DOHH2 (cell line): Measurements from ENCODE around the gene TMEM255B.

ENCODE experiments used
- H3F3A ChIP-seq: fragments of 200-600 bp; sonication (generic), shearing (Covaris generic); 2 replicates; pipeline ENCODE4 v1.6.0; 2016; ENCODE audit warnings: antibody characterized with exemption, mild to moderate bottlenecking; ENCODE audit not compliant: control insufficient read depth, insufficient read depth
- H3K27ac ChIP-seq: fragments of 200-600 bp; sonication (generic); 2 replicates; pipeline ENCODE4 v1.5.1; 2014; ENCODE audit warnings: low read depth, mild to moderate bottlenecking, low read length, moderate library complexity
- H3K27me3 ChIP-seq: fragments of 200-600 bp; sonication (generic); 2 replicates; pipeline ENCODE4 v1.6.1; 2014; ENCODE audit warnings: mild to moderate bottlenecking, low read length, mixed read lengths; ENCODE audit not compliant: control insufficient read depth
- H3K36me3 ChIP-seq: fragments of 200-600 bp; sonication (generic); 2 replicates; pipeline ENCODE4 v1.6.1; 2014; ENCODE audit warnings: mild to moderate bottlenecking, low read length, moderate library complexity, mixed read lengths; ENCODE audit not compliant: control insufficient read depth
- H3K4me1 ChIP-seq: fragments of 200-600 bp; sonication (generic); 2 replicates; pipeline ENCODE4 v1.6.1; 2014; ENCODE audit warnings: mild to moderate bottlenecking, low read length, mixed read lengths; ENCODE audit not compliant: control insufficient read depth
- H3K4me2 ChIP-seq: fragments of 200-600 bp; sonication (generic); 2 replicates; pipeline ENCODE4 v1.6.0; 2014; ENCODE audit warnings: mild to moderate bottlenecking, low read length, moderate library complexity
- H3K4me3 ChIP-seq: fragments of 200-600 bp; sonication (generic); 2 replicates; pipeline ENCODE4 v1.5.1; 2014; ENCODE audit warnings: mild to moderate bottlenecking, low read length, mixed read lengths
- H3K79me2 ChIP-seq: fragments of 200-600 bp; sonication (generic); 2 replicates; pipeline ENCODE4 v1.6.1; 2014; ENCODE audit warnings: mild to moderate bottlenecking, low read length, mixed read lengths; ENCODE audit not compliant: control insufficient read depth
- H3K9me2 ChIP-seq: fragments of 200-600 bp; sonication (generic); replicated peaks from 2 replicates; pipeline ENCODE4 v1.6.1; 2014; ENCODE audit warnings: mild to moderate bottlenecking, low read length, mixed read lengths; ENCODE audit not compliant: control insufficient read depth
- H3K9me3 ChIP-seq: fragments of 200-600 bp; sonication (generic); 2 replicates; pipeline ENCODE4 v1.6.1; 2014; ENCODE audit warnings: antibody characterized with exemption, low read length, mixed read lengths; ENCODE audit not compliant: control insufficient read depth, insufficient read depth
- H4K20me1 ChIP-seq: fragments of 200-600 bp; sonication (generic); 2 replicates; pipeline ENCODE4 v1.6.0; 2014; ENCODE audit warnings: low read depth, mild to moderate bottlenecking, antibody characterized with exemption, low read length, moderate library complexity; ENCODE audit not compliant: control insufficient read depth, insufficient read depth
- EZH2phosphoT487 ChIP-seq: fragments of 200-600 bp; sonication (generic); IDR thresholded peaks from 2 replicates; pipeline ENCODE4 v1.6.1; 2017; ENCODE audit warnings: borderline replicate concordance, mild to moderate bottlenecking, antibody characterized with exemption, low read length, moderate library complexity, mixed read lengths
- TF ChIP-seq, protein P1 (sequence below): fragments of 200-600 bp; sonication (generic); IDR thresholded peaks from one replicate; pipeline ENCODE4 v1.5.1; 2014; ENCODE audit warnings: antibody characterized with exemption, mild to moderate bottlenecking, low read depth, low read length; ENCODE audit not compliant: poor library complexity, severe bottlenecking

The TMEM255B gene

GRCh38 chr13:113732961-113733950, 25.8 kb upstream of the TMEM255B start:
- Histone ChIP-seq H3K4me1 (no peaks in the 10 kb centered on the region), H3K79me2 (no peaks in the 10 kb centered on the region), H3K36me3 (no peaks in the 10 kb centered on the region), H4K20me1 (no peaks in the 10 kb centered on the region), H3K9me3 (peaks cover 46% of the 10 kb centered on the region; the same call in 1 of the 2 replicates), H3K27me3 (no peaks in the 10 kb centered on the region), H3K9me2 (no peaks in the 10 kb centered on the region), H3K27ac (no peak overlapping the region), H3F3A (0 out of 2 replicates have a peak, but pooled peaks cover 10% of the 10 kb centered on the region), H3K4me3 (no peak overlapping the region), H3K4me2 (no peak overlapping the region)
- TF ChIP-seq EZH2phosphoT487 = no peak
- TF ChIP-seq, protein P1, sequence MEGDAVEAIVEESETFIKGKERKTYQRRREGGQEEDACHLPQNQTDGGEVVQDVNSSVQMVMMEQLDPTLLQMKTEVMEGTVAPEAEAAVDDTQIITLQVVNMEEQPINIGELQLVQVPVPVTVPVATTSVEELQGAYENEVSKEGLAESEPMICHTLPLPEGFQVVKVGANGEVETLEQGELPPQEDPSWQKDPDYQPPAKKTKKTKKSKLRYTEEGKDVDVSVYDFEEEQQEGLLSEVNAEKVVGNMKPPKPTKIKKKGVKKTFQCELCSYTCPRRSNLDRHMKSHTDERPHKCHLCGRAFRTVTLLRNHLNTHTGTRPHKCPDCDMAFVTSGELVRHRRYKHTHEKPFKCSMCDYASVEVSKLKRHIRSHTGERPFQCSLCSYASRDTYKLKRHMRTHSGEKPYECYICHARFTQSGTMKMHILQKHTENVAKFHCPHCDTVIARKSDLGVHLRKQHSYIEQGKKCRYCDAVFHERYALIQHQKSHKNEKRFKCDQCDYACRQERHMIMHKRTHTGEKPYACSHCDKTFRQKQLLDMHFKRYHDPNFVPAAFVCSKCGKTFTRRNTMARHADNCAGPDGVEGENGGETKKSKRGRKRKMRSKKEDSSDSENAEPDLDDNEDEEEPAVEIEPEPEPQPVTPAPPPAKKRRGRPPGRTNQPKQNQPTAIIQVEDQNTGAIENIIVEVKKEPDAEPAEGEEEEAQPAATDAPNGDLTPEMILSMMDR = no peak

- Histone ChIP-seq H3K4me1 (no peaks in the 10 kb centered on the region), H3K36me3 (no peaks in the 10 kb centered on the region), H4K20me1 (no peaks in the 10 kb centered on the region), H3K4me2 (no peak overlapping the region), H3K4me3 (no peak overlapping the region), H3K79me2 (no peaks in the 10 kb centered on the region), H3K9me3 (peaks cover 46% of the 10 kb centered on the region; the same call in 1 of the 2 replicates), H3K27ac (no peak overlapping the region), H3F3A (0 out of 2 replicates have a peak, but pooled peaks cover 10% of the 10 kb centered on the region), H3K27me3 (no peaks in the 10 kb centered on the region), H3K9me2 (no peaks in the 10 kb centered on the region)
- no peak for TF ChIP-seq EZH2phosphoT487
- TF ChIP-seq, protein P1 = no peak
Observed at GRCh38 chr13:113734099-113734825, 24.8 kb upstream of the TMEM255B start.

- no peak overlapping the region for H3K4me3 ChIP-seq
- H3K4me1 ChIP-seq = no peaks in the 10 kb centered on the region
- no peaks in the 10 kb centered on the region for H3K36me3 ChIP-seq
- TF ChIP-seq, protein P1 = no peak
- TF ChIP-seq EZH2phosphoT487 = no peak
- no peak overlapping the region for H3K27ac ChIP-seq
- H3K27me3 ChIP-seq = no peaks in the 10 kb centered on the region
- no peaks in the 10 kb centered on the region for H4K20me1 ChIP-seq
- H3K79me2 ChIP-seq = no peaks in the 10 kb centered on the region
- 0 out of 2 replicates have a peak, but pooled peaks cover 10% of the 10 kb centered on the region for H3F3A ChIP-seq
- no peak overlapping the region for H3K4me2 ChIP-seq
- no peaks in the 10 kb centered on the region for H3K9me2 ChIP-seq
- peaks cover 46% of the 10 kb centered on the region; the same call in 1 of the 2 replicates for H3K9me3 ChIP-seq
Observed at GRCh38 chr13:113734826-113735125, 24.2 kb upstream of the TMEM255B start.
